Measurements from ENCODE around the gene SLC16A5.

The SLC16A5 gene

DNA sequence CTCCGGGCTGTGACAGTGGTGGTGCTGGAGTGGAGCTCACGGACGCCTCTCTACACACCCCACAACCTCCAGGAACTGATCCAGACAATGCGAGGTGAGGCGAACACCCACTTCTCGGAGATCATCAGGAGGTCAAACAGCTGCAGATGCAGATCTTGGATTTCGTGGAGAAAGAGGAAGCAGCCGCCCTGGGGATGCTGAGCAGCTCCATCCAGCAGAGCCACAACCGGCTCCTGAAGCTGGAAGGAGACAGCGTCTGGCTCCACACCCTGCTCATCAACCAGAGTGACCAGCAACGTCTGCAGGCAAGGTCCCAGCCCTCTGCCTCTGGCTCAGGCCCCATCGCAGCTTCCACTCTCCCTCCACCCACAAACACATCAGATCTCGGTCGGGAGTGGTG, 13.2 kb upstream of the SLC16A5 start:
- TF ChIP-seq CREB1 (IDR thresholded peaks at IDR 0.05; ENCODE audit: low read depth), result no peak
- no peak for TF ChIP-seq TEAD4 (IDR thresholded peaks at IDR 0.05)
- no peak for TF ChIP-seq CEBPB (IDR thresholded peaks at IDR 0.05)
- TF ChIP-seq REST (IDR thresholded peaks at IDR 0.05; ENCODE audit: low read depth), result no peak
- no peak for TF ChIP-seq RAD21 (IDR thresholded peaks at IDR 0.05; ENCODE audit: low read depth)
- TF ChIP-seq, protein P1, sequence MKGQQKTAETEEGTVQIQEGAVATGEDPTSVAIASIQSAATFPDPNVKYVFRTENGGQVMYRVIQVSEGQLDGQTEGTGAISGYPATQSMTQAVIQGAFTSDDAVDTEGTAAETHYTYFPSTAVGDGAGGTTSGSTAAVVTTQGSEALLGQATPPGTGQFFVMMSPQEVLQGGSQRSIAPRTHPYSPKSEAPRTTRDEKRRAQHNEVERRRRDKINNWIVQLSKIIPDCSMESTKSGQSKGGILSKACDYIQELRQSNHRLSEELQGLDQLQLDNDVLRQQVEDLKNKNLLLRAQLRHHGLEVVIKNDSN (IDR thresholded peaks at IDR 0.05), result no peak
- TF ChIP-seq, protein P2, sequence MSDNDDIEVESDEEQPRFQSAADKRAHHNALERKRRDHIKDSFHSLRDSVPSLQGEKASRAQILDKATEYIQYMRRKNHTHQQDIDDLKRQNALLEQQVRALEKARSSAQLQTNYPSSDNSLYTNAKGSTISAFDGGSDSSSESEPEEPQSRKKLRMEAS (IDR thresholded peaks at IDR 0.05), result no peak
- no peak for TF ChIP-seq EGR1 (IDR thresholded peaks at IDR 0.05)
- TF ChIP-seq TAF1 (IDR thresholded peaks at IDR 0.05; ENCODE audit: low read depth), result no peak
- TF ChIP-seq YY1 (IDR thresholded peaks at IDR 0.05; ENCODE audit: low read depth), result no peak
- no peak for TF ChIP-seq NFIC (IDR thresholded peaks at IDR 0.05)
- no peak for TF ChIP-seq EP300 (IDR thresholded peaks at IDR 0.05; ENCODE audit: borderline replicate concordance)
- TF ChIP-seq FOXM1 (IDR thresholded peaks at IDR 0.05; ENCODE audit: borderline replicate concordance, low read depth), result no peak
- no peak for TF ChIP-seq ZBTB7A (IDR thresholded peaks at IDR 0.05; ENCODE audit: low read depth)
- no peak for TF ChIP-seq TCF12 (IDR thresholded peaks at IDR 0.05; ENCODE audit: low read depth)

GRCh38 chr17:75075597-75076336, 12.0 kb upstream of the SLC16A5 start:
- TF ChIP-seq CEBPB (IDR thresholded peaks at IDR 0.05) (no peak), ZBTB7A (IDR thresholded peaks at IDR 0.05; ENCODE audit: low read depth) (no peak), CREB1 (IDR thresholded peaks at IDR 0.05; ENCODE audit: low read depth) (no peak), EGR1 (IDR thresholded peaks at IDR 0.05) (no peak), NFIC (IDR thresholded peaks at IDR 0.05) (no peak)
- TF ChIP-seq, protein P2 (IDR thresholded peaks at IDR 0.05), result no peak

GRCh38 chr17:75077072-75077495, 10.7 kb upstream of the SLC16A5 start:
- TF ChIP-seq TCF12 (IDR thresholded peaks at IDR 0.05; ENCODE audit: low read depth), result no peak

GRCh38 chr17:75077496-75078283, 10.1 kb upstream of the SLC16A5 start:
- TF ChIP-seq YY1 (IDR thresholded peaks at IDR 0.05; ENCODE audit: low read depth) (no peak), ZBTB7A (IDR thresholded peaks at IDR 0.05; ENCODE audit: low read depth) (0 out of 2 replicates have a peak, but pooled peaks have one; percentile 46), EGR1 (IDR thresholded peaks at IDR 0.05) (no peak), TEAD4 (IDR thresholded peaks at IDR 0.05) (no peak), REST (IDR thresholded peaks at IDR 0.05; ENCODE audit: low read depth) (no peak)

GRCh38 chr17:75078284-75079022, 9.3 kb upstream of the SLC16A5 start:
- TF ChIP-seq EGR1 (IDR thresholded peaks at IDR 0.05) (peak; percentile 76), YY1 (IDR thresholded peaks at IDR 0.05; ENCODE audit: low read depth) (no peak), TEAD4 (IDR thresholded peaks at IDR 0.05) (0 out of 2 replicates have a peak, but pooled peaks have one; percentile 27), CEBPB (IDR thresholded peaks at IDR 0.05) (no peak)
- TF ChIP-seq, protein P2 (IDR thresholded peaks at IDR 0.05), result peak; percentile 60; the same call in 1 of the 2 replicates

GRCh38 chr17:75079023-75079373, 8.8 kb upstream of the SLC16A5 start:
- TF ChIP-seq YY1 (IDR thresholded peaks at IDR 0.05; ENCODE audit: low read depth), result no peak
- TF ChIP-seq TCF12 (IDR thresholded peaks at IDR 0.05; ENCODE audit: low read depth), result no peak
- TF ChIP-seq EGR1 (IDR thresholded peaks at IDR 0.05), result no peak
- TF ChIP-seq CEBPB (IDR thresholded peaks at IDR 0.05), result no peak

Data from Ishikawa (cell line).